ENCODE measurements around the gene F2RL2.

F2RL2 gene

DNA sequence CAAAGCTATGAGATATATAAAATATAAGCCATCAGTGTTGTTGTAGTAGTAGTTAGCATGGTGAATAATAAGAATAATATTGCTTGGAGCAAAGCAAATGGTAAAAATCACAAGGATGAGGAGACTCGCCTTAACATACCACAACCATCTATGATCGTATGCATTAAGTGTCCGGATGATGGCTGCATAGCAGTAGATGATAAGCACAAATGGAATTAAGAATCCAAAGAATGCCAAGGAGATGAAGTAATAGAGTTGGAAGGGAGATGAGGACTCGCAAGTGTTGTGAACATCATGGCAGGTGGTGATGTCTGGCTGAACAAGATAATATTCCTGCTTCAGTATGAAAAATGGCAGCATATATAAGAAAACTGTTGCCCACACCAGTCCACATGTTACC lies 5.5 kb downstream of the F2RL2 start:
- Histone ChIP-seq H3K4me3 (ENCODE audit: low read depth, low read length) (no peak overlapping the region), H3K36me3 (ENCODE audit: control insufficient read depth in 2 of 2, insufficient read depth in 1 of 2, low read length in 2 of 2) (no peaks in the 10 kb centered on the region), H3K9me3 (ENCODE audit: control insufficient read depth, insufficient read depth, low read depth, low read length) (no peaks in the 10 kb centered on the region), H3K27ac (ENCODE audit: extremely low read depth, low read depth, low read length) (no peak overlapping the region), H3K4me1 (ENCODE audit: control insufficient read depth, insufficient read depth, low read length) (0 out of 2 replicates have a peak, but pooled peaks cover 3% of the 10 kb centered on the region)
- ChIA-PET POLR2A (no interaction called here), CTCF (interaction anchor here (1.1 to 3.3 kb wide), 2 partner anchors 17 to 23 kb away, joined by 3 to 10 read pairs; no protein-coding TSS in a partner anchor)
- TF ChIP-seq ZBTB48 (tag by site-specific recombination; IDR thresholded peaks at IDR 0.05) (no peak), WT1 (tag by site-specific recombination; IDR thresholded peaks at IDR 0.05) (no peak), KLF9 (tag by site-specific recombination; IDR thresholded peaks at IDR 0.05; ENCODE audit: low read depth) (no peak)
- TF ChIP-seq, protein P1, sequence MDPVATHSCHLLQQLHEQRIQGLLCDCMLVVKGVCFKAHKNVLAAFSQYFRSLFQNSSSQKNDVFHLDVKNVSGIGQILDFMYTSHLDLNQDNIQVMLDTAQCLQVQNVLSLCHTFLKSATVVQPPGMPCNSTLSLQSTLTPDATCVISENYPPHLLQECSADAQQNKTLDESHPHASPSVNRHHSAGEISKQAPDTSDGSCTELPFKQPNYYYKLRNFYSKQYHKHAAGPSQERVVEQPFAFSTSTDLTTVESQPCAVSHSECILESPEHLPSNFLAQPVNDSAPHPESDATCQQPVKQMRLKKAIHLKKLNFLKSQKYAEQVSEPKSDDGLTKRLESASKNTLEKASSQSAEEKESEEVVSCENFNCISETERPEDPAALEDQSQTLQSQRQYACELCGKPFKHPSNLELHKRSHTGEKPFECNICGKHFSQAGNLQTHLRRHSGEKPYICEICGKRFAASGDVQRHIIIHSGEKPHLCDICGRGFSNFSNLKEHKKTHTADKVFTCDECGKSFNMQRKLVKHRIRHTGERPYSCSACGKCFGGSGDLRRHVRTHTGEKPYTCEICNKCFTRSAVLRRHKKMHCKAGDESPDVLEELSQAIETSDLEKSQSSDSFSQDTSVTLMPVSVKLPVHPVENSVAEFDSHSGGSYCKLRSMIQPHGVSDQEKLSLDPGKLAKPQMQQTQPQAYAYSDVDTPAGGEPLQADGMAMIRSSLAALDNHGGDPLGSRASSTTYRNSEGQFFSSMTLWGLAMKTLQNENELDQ (tag by site-specific recombination; IDR thresholded peaks at IDR 0.05; ENCODE audit: low read depth) = no peak

DNA sequence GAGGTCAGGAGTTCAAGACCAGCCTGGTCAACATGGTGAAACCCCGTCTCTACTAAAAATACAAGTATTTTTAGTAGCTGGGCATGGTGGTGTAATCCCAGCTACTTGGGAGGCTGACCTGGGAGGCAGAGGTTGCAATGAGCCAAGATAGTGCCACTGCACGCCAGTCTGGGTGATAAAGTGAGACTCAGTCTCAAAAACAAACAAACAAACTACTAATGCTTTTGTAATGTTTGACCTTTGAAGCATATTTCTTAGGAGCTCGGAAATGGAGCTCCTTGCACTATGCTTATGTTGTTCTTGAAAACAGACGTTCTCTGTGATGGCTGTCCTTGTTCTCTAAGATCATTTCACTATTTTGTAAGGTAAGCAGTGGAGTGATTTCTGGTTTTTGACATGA lies 6.0 kb downstream of the F2RL2 start:
- H3K4me1 ChIP-seq (ENCODE audit: control insufficient read depth, insufficient read depth, low read length) = 0 out of 2 replicates have a peak, but pooled peaks cover 3% of the 10 kb centered on the region
- no peak overlapping the region for H3K4me3 ChIP-seq (ENCODE audit: low read depth, low read length)
- H3K27ac ChIP-seq (ENCODE audit: extremely low read depth, low read depth, low read length) = no peak overlapping the region
- POLR2A ChIA-PET = no interaction called here
- TF ChIP-seq, protein P2, sequence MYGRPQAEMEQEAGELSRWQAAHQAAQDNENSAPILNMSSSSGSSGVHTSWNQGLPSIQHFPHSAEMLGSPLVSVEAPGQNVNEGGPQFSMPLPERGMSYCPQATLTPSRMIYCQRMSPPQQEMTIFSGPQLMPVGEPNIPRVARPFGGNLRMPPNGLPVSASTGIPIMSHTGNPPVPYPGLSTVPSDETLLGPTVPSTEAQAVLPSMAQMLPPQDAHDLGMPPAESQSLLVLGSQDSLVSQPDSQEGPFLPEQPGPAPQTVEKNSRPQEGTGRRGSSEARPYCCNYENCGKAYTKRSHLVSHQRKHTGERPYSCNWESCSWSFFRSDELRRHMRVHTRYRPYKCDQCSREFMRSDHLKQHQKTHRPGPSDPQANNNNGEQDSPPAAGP (tag by site-specific recombination; IDR thresholded peaks at IDR 0.05) = no peak
- TF ChIP-seq, protein P3, sequence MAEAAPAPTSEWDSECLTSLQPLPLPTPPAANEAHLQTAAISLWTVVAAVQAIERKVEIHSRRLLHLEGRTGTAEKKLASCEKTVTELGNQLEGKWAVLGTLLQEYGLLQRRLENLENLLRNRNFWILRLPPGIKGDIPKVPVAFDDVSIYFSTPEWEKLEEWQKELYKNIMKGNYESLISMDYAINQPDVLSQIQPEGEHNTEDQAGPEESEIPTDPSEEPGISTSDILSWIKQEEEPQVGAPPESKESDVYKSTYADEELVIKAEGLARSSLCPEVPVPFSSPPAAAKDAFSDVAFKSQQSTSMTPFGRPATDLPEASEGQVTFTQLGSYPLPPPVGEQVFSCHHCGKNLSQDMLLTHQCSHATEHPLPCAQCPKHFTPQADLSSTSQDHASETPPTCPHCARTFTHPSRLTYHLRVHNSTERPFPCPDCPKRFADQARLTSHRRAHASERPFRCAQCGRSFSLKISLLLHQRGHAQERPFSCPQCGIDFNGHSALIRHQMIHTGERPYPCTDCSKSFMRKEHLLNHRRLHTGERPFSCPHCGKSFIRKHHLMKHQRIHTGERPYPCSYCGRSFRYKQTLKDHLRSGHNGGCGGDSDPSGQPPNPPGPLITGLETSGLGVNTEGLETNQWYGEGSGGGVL (tag by site-specific recombination; IDR thresholded peaks at IDR 0.05) = no peak
- no peaks in the 10 kb centered on the region for H3K9me3 ChIP-seq (ENCODE audit: control insufficient read depth, insufficient read depth, low read depth, low read length)
- CTCF ChIA-PET = interaction anchor here (3.3 kb wide), 1 partner anchor 24 kb away, joined by 10 read pairs; no protein-coding TSS in a partner anchor
- H3K36me3 ChIP-seq (ENCODE audit: control insufficient read depth in 2 of 2, insufficient read depth in 1 of 2, low read length in 2 of 2) = no peaks in the 10 kb centered on the region

DNA sequence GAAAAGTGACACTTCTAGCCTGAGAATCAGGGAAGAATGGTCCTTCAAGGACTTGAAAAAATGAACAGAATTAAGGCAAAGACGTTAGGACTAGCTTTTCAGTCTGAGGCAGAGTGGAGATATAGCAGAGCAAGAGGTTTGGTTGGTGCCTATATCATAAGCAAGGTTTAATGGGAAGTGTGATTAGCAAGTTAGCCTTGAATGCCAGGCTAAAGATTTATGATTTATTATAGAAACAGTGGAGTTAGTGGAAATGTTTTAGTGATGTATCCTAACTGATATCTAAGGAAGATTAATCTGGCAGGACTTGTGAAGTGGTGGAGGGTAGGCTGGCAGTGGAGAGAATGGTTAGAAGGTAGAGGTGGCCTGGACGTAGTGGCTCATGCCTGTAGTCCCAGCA lies 7.0 kb downstream of the F2RL2 start:
- Histone ChIP-seq H3K9me3 (ENCODE audit: control insufficient read depth, insufficient read depth, low read depth, low read length) (no peaks in the 10 kb centered on the region), H3K4me3 (ENCODE audit: low read depth, low read length) (no peak overlapping the region), H3K4me1 (ENCODE audit: control insufficient read depth, insufficient read depth, low read length) (0 out of 2 replicates have a peak, but pooled peaks cover 3% of the 10 kb centered on the region), H3K27ac (ENCODE audit: extremely low read depth, low read depth, low read length) (no peak overlapping the region), H3K36me3 (ENCODE audit: control insufficient read depth in 2 of 2, insufficient read depth in 1 of 2, low read length in 2 of 2) (no peaks in the 10 kb centered on the region)
- POLR2A ChIA-PET = no interaction called here
- TF ChIP-seq, protein P1 (tag by site-specific recombination; IDR thresholded peaks at IDR 0.05; ENCODE audit: low read depth) = no peak
- TF ChIP-seq ZNF24 (tag by site-specific recombination; IDR thresholded peaks at IDR 0.05) (no peak), ZNF701 (tag by site-specific recombination; IDR thresholded peaks at IDR 0.05) (no peak), PBX3 (CRISPR knock-in tag; IDR thresholded peaks at IDR 0.05) (no peak), GLI4 (tag by site-specific recombination; IDR thresholded peaks at IDR 0.05) (peak; percentile 74; the same call in 1 of the 2 replicates), YY1 (tag by site-specific recombination; IDR thresholded peaks at IDR 0.05) (no peak)
- CTCF ChIA-PET = interaction anchor here (0.9 to 3.3 kb wide), 5 partner anchors 12 to 159 kb away, joined by 3 to 10 read pairs (median 3); no protein-coding TSS in a partner anchor
